AG04450 (cell line): ENCODE results near the gene ESPNL. TPM values are rescaled to one million over a fixed set of nuclear protein-coding genes. Genes with fewer than 3 reads are reported as not detected.

Experiments used
- CTCF ChIA-PET: fragments of 300-600, 350-600 bp; formaldehyde crosslinking; extraction: SDS; loops from one replicate; lab custom pipeline; 2022; ENCODE audit warnings: antibody characterized with exemption, inconsistent platforms; lab: Charles Lee
- POLR2A ChIA-PET: fragments of 350-600 bp; formaldehyde crosslinking; extraction: SDS; loops from one replicate; lab custom pipeline; 2021; ENCODE audit warnings: antibody characterized with exemption, inconsistent platforms; lab: Yijun Ruan, JAX
- DNase-seq: peaks from one replicate; pipeline ENCODE4 v3.0.0-alpha.2; 2011; ENCODE audit warnings: low read depth, low spot score
- H3K27ac ChIP-seq: one replicate; pipeline ENCODE4 v1.5.1; 2012; ENCODE audit warnings: low read depth, low read length, control low read depth
- H3K27me3 ChIP-seq: one replicate; pipeline ENCODE4 v1.6.0; 2012; ENCODE audit warnings: low read length; ENCODE audit not compliant: control insufficient read depth, insufficient read depth
- H3K4me3 ChIP-seq: 2 replicates; pipeline ENCODE4 v1.5.1; 2011; ENCODE audit warnings: mild to moderate bottlenecking, low read depth, low read length, control low read depth
- H3K9me3 ChIP-seq: 2 replicates; pipeline ENCODE4 v1.5.1; 2012; ENCODE audit warnings: low read length; ENCODE audit not compliant: control insufficient read depth, insufficient read depth
- CTCF ChIP-seq: IDR thresholded peaks from 2 replicates; pipeline ENCODE4 v1.5.1; 2011; ENCODE audit warnings: low read depth, low read length, control low read depth, inconsistent platforms
- polyA plus RNA-seq: library from polyadenylated mRNA; depleted of rRNA; stranded (reverse); fragments of >200 nt; gene quantifications from 2 replicates; pipeline ENCODE4 v1.2.3, GENCODE V29; 2011

The ESPNL gene
- polyA plus RNA-seq, 1 experiment, result 1.0 TPM

- POLR2A ChIA-PET, result no interaction called here
- H3K27ac ChIP-seq, result no peak overlapping the region
- TF ChIP-seq CTCF, result no peak
- H3K27me3 ChIP-seq, result no peaks in the 10 kb centered on the region
- H3K9me3 ChIP-seq, result no peaks in the 10 kb centered on the region; the same call in 1 of the 2 replicates
- CTCF ChIA-PET, result no interaction called here
- H3K4me3 ChIP-seq, result no peak overlapping the region
- DNase-seq, result no peak
Measured at GRCh38 chr2:238166391-238167343, 66.5 kb downstream of the ESPNL start.

GRCh38 chr2:238167344-238167715 lies 67.2 kb downstream of the ESPNL start:
- H3K27me3 ChIP-seq, result no peaks in the 10 kb centered on the region
- ChIA-PET POLR2A (interaction anchor here (1.2 kb wide), 1 partner anchor 25 kb away, joined by 3 read pairs; no protein-coding TSS in a partner anchor), CTCF (no interaction called here)
- DNase-seq, result no peak
- H3K27ac ChIP-seq, result peak overlapping the region; percentile 76
- no peak for TF ChIP-seq CTCF
- H3K4me3 ChIP-seq, result no peak overlapping the region
- no peaks in the 10 kb centered on the region; the same call in 1 of the 2 replicates for H3K9me3 ChIP-seq

- ChIA-PET CTCF (no interaction called here), POLR2A (interaction anchor here (1.2 kb wide), 1 partner anchor 26 kb away, joined by 3 read pairs; no protein-coding TSS in a partner anchor)
- no peak for DNase-seq
- no peak overlapping the region for H3K4me3 ChIP-seq
- H3K27me3 ChIP-seq, result no peaks in the 10 kb centered on the region
- TF ChIP-seq CTCF, result no peak
- no peaks in the 10 kb centered on the region; the same call in 1 of the 2 replicates for H3K9me3 ChIP-seq
- H3K27ac ChIP-seq, result peak overlapping the region; percentile 76
Measured at GRCh38 chr2:238167761-238168160, 67.6 kb downstream of the ESPNL start.

GRCh38 chr2:238168196-238169047 lies 68.3 kb downstream of the ESPNL start:
- Histone ChIP-seq H3K27me3 (no peaks in the 10 kb centered on the region), H3K9me3 (no peaks in the 10 kb centered on the region; the same call in 1 of the 2 replicates), H3K27ac (peak overlapping the region; percentile 100), H3K4me3 (no peak overlapping the region)
- POLR2A ChIA-PET, result interaction anchor here (1.2 kb wide), 1 partner anchor 27 kb away, joined by 3 read pairs; no protein-coding TSS in a partner anchor
- DNase-seq, result no peak
- no peak for TF ChIP-seq CTCF
- CTCF ChIA-PET, result no interaction called here
